GM12892 (cell line): ENCODE data around the gene FURIN.

Experiments used
- DNase-seq: peaks from one replicate; pipeline ENCODE4 v3.0.0; 2011; ENCODE audit not compliant: insufficient read length
- FAIRE-seq: peaks from 2 replicates; lab custom pipeline; 2011; peaks lifted over from hg19 to GRCh38; lab: Jason Lieb, UNC
- POLR2A ChIP-seq: IDR thresholded peaks from 2 replicates; pipeline ENCODE4 v1.6.1; 2011; ENCODE audit warnings: low read depth, low read length, control low read depth
- POLR2AphosphoS5 ChIP-seq: IDR thresholded peaks from 2 replicates; pipeline ENCODE4 v1.6.1; 2011; ENCODE audit warnings: low read depth, low read length, control low read depth
- TAF1 ChIP-seq: IDR thresholded peaks from 2 replicates; pipeline ENCODE4 v1.6.1; 2011; ENCODE audit warnings: low read depth, mild to moderate bottlenecking, control low read depth, low read length, borderline replicate concordance

FURIN gene

DNA sequence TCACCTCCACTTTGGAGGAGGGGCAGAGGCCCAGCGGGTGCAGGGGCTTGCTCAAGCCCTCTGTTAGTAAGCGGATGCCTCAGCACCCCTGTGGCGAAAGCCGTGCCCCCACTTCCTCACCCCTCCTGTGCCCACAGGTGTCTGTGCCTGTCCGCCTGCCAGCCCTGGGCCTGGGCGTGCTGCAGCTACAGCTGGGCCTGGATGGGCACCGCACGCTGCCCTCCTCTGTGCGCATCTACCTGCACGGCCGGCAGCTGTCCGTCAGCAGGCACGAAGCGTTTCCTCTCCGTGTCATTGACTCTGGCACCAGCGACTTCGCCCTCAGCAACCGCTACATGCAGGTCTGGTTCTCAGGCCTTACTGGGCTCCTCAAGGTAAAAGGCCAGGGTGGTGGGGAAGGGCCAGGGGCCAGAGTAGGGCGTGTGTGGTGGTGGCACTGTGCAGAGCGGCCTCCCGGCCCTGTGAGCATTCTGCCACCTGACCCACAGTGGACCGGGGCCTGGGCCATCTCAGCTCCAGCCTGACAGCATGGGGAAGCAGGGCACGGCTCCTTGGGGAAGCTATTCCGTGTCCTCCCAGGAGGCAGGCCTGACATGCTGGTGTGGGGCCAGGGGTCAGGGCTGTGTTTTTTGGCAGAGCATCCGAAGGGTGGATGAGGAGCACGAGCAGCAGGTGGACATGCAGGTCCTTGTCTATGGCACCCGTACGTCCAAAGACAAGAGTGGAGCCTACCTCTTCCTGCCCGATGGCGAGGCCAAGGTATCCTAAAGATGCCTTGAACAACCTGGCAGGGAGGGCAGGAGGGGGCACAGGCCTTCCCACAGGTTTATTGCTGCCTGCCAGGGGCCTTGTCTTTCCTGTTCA lies 43.8 kb downstream of the FURIN start:
- DNase-seq = no peak
- TF ChIP-seq POLR2AphosphoS5 (no peak), TAF1 (no peak), POLR2A (no peak)
- no peak for FAIRE-seq

DNA sequence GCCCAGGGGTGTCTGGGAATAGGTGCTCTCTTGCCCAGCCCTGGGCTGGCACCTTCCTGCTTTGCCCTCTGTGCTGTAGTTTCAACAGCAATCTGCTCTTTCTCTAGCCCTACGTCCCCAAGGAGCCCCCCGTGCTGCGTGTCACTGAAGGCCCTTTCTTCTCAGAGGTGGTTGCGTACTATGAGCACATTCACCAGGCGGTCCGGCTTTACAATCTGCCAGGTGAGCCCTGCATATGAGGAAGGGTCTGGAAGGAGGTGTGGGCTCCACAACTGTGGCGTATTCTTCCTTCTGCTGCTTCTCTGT lies 44.3 kb downstream of the FURIN start:
- no peak for FAIRE-seq
- TF ChIP-seq POLR2A = no peak
- TF ChIP-seq POLR2AphosphoS5 = no peak
- no peak for TF ChIP-seq TAF1
- DNase-seq = no peak

DNA sequence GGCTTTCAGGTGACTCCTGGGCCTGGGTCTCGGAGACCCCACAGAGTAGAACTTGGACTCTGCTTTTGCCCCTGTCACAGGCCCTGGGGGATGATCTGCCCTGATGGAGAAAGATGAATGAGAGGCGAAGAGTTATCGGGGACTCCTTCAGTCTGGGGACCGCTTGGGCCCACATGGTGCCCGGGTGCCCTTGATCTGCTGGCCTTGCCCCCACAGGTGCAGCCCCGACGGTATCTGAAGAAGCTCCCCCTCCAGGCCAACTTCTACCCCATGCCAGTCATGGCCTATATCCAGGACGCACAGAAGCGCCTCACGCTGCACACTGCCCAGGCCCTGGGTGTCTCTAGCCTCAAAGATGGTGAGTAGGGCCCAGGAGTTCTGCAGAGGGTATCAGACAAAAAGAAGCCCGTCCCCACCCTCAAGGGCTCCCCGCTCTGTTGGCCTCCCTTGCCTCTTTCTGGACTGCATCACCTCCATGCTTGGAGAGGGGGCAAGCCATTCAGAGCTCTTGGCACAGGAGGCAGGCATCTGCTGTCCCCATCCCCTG lies 45.1 kb downstream of the FURIN start:
- TF ChIP-seq POLR2AphosphoS5 = no peak
- no peak for TF ChIP-seq TAF1
- no peak for TF ChIP-seq POLR2A
- no peak for DNase-seq
- no peak for FAIRE-seq

DNA sequence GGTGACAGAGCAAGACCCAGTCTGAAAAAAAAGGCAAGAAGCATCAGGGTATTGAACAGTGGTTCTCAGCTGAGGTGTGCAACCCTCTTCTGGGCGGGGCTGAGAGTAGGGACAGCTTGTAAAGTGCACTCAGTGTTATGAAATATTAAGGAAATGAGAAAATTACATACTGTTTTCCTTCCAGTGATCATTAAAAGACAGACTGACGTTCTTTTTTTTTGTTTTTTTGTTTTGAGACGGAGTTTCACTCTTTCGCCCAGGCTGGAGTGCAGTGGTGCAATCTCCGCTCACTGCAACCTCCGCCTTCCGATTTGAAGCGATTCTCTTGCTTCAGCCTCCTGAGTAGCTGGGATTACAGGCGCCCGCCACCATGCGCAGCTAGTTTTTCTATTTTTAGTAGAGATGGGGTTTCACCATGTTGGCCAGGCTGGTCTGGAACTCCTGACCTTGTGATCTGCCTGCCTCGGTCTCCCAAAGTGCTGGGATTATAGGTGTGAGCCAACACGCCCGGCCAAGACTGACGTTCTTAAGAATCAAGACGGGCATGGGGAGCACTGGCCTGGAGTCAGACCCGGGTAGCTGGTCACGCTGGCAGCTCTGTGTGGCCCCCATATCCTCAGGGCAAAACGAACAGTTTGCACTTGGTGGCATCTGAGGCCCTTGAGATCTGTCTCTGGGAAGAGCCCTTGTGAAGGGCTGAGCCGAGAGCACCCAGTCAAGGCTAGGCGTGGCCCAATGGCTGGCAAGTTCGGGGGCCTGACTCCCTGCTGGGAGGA lies 46.1 kb downstream of the FURIN start:
- FAIRE-seq = no peak
- DNase-seq = no peak
- no peak for TF ChIP-seq POLR2AphosphoS5
- TF ChIP-seq POLR2A = no peak
- no peak for TF ChIP-seq TAF1

DNA sequence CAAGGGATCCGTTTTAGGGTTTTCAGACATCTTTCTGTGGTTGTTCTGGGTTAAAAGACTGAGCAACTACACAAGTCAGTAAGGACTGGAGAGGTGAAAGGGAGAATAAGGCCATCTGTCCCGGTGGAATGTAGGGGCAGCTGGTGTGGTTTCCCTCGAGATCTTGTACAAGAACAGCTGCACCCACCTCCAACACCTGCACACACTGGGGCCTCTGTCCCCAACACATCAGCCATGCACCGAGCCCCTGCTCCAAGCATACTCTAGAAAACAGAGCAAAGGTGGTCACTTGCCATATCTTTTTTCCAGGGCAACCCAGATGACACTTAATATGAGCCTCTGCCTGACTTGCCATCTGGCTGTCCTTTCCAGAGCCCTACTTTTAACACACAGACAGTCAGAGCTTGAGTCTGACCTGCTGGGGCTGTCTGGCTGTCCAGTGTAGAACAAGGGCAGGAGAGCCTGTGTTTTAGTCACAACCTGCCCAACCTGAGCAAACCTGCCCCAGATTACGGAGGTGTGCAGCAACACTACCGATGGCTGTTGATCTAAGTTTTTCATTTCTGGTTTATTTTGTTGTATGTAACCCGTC lies 46.9 kb downstream of the FURIN start:
- TF ChIP-seq TAF1 = no peak
- DNase-seq = no peak
- FAIRE-seq = no peak

DNA sequence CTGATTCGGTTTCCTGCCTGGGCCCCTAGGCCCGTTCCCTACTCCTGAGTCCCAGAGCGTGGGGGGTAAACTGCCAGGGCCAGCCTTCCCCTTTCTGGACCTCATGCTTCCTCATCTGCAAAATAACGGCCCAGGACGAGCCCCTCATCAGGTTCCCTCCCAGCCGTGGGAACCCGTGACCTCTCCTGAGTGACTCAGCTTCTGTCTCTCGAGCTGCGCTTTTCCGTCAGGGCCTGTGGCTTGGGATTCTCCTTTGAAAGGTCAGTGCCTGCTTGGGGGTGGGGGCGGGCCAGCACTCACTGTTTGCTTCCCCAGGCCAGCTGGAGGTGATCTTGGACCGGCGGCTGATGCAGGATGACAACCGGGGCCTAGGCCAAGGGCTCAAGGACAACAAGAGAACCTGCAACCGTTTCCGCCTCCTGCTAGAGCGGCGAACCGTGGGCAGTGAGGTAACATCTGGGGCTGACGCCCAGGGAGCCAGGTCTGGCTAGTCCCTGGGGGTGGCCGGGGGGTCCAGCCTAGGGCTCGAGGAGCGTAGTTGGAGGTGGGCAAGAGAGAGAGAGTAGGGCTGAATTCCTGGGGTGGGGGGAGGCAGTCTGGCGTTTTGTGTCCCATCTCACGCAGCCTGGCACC lies 47.5 kb downstream of the FURIN start:
- DNase-seq (no peak), FAIRE-seq (no peak)
- TF ChIP-seq POLR2AphosphoS5 = no peak
- no peak for TF ChIP-seq TAF1
- TF ChIP-seq POLR2A = no peak

DNA sequence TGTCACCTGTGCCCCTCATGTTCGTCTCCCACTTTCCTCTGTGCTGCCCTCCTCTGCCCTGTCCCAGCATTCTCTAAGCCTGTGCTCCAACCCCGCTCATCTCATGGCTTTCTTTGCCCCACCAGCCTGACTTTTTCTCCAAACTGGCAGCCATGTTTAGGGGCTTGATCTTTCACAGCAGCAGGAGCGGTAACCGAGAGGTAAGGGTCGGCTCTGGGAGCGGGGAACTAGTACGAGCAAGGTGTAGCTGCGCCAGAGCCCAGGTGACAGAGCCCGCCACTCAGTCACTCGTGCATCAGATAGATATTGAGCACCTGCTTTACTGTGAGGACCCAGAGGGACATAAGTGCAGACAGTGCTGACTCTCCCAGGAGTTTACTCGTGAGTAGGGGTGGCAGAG lies 48.1 kb downstream of the FURIN start:
- FAIRE-seq = no peak
- TF ChIP-seq TAF1 (no peak), POLR2A (no peak), POLR2AphosphoS5 (no peak)
- DNase-seq = no peak

DNA sequence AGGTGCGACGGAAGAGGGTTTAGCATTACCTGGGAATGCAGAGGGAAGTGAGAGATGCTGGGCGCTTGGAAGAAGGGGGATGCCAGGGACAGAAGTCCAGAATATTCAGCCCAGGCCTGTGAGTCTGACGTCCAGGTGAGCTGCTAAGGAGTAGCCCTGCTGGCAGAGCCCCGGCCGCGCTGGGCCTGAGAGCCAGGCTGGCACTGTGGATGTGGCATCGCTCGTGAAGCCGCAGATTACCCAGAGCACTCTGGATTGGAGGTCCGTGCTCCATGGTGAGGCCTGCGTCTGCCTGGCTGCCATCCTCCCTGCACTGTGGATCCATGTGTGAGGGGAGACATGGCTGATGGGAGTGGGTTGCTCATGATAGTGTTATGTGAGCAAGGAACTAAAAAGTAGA lies 49.2 kb downstream of the FURIN start:
- FAIRE-seq = no peak
- no peak for TF ChIP-seq TAF1
- no peak for TF ChIP-seq POLR2A
- no peak for TF ChIP-seq POLR2AphosphoS5
- DNase-seq = no peak

DNA sequence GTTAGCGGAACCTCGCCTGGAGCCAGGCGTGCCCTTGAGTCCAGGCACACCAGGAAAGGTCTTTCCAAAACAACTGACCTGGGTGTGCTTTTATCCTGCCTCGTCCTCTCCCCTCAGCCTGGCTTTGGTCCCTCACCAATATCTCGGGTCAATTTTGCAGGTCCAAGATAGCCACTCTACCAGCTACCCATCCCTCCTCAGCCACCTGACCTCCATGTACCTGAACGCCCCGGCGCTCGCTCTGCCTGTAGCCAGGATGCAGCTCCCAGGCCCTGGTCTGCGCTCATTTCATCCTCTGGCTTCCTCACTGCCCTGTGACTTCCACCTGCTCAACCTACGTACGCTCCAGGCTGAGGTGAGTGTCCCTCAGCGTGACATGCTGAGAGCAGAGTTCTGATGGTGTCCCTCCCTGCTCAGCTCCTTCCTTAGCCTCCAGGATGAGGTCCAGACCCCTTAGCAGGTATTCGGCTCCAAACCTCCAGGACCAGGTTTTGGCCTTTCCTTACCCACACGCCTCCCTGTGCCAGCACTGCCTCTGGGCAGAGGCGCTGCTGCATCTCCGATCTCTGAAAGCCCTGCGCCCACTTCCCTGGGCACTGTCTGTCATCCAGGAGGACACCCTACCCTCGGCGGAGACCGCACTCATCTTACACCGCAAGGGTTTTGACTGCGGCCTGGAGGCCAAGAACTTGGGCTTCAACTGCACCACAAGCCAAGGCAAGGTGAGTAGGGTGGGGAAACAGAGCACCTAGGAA lies 49.8 kb downstream of the FURIN start:
- no peak for DNase-seq
- FAIRE-seq = no peak
- TF ChIP-seq POLR2A (no peak), POLR2AphosphoS5 (no peak)

DNA sequence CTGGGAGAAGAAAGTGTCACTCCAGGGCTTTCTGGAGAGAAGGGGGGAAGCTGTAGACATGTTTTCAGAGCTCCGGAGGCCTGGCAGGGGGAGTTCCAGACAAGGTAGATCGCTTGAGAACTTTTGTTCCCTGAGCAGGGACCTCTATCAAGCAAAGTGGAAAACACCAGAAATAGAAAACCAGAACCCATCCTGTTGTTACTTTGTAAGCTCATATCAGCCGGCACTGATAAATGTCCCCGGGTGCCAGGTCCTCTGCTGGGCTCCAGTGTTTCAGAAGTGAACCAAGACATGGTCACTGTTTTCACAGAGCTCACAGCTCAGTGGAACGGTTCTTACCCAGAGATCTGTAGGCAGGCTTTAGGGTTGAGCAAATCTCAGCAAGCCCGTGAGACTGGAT lies 50.4 kb downstream of the FURIN start:
- FAIRE-seq (no peak), DNase-seq (no peak)
- no peak for TF ChIP-seq POLR2A
- TF ChIP-seq POLR2AphosphoS5 = no peak
- TF ChIP-seq TAF1 = no peak
